ENCODE results near the gene ULBP2. TPM values are rescaled to one million over a fixed set of nuclear protein-coding genes. Genes with fewer than 3 reads are reported as not detected.
A peak's percentile ranks its signal among the peaks of the same experiment; 100 is the strongest.

The ULBP2 gene
- total and polyA plus RNA-seq, 2 of the 8 experiments (the other 6 are each of a cell fraction or from before 2014, with no cell fraction given), result 0.05 TPM; not detected in 1

DNA sequence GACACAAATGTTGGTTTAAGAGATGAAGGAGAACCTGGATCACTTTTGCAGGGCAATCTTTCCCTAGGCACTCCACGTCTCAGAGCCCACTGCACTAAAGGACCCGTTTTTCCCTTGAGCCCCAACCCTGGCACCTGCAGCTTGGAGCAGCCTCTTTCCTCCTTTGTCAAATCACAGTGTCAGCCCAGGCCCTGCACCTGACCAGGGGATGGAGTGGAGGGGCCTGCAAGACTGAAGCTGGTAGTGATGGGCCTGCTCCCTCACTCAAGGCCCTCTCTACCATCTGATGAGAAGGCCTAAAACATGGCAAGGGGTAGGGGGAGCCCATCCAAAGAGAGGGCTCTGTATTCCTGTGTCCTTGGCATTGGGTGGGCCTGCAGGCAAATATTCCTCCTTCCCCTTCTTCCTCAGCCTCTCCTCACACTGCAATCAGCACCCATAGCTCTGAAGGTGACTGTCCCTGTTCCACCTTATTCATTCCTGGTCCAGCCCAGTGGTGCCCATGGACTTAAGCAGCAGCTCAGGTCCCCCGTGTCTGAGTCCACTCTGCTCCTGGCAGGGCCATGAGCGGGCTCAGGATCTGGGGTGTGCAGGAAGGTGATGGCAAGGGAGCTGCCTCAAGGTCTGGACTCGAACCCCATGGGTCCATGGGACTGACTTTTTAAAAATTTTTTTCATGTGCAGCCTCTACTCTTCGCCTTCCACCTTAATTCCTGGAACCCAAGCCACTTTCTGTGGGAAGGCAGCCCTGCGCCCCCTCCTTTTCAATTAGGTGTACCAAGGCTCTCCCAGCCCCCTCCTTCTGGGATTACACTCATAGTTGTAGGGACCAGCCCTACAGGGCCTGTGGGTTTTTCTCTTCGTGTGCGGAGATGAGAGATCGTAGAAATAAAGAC, 25.6 kb upstream of the ULBP2 start:
- TF ChIP-seq MAFK (IDR thresholded peaks at IDR 0.05; ENCODE audit: low read depth, low read length) (no peak), ATF3 (IDR thresholded peaks at IDR 0.05; ENCODE audit: insufficient read depth, low read depth, low read length) (no peak), NANOG (IDR thresholded peaks at IDR 0.05; ENCODE audit: insufficient read depth, low read depth, low read length, poor library complexity, severe bottlenecking) (no peak)
- Histone ChIP-seq H4K20me1 (replicated peaks in 1 of 2; ENCODE audit: control insufficient read depth in 1 of 2, insufficient read depth in 2 of 2, low read length in 2 of 2) (peaks cover 0 to 2% of the 10 kb centered on the region in 2 experiments), H2BK15ac (ENCODE audit: low read length) (no peak overlapping the region), H2AFZ (ENCODE audit: low read length) (no peak overlapping the region), H4K8ac (ENCODE audit: extremely low read depth, insufficient read depth, low read length) (no peak overlapping the region; the same call in 1 of the 2 replicates), H4K5ac (ENCODE audit: insufficient read length, low read depth, low read length) (no peak overlapping the region), H3K9ac (replicated peaks in 1 of 4; ENCODE audit: extremely low read depth in 1 of 4, low read depth in 3 of 4, low read length in 3 of 4) (no peak overlapping the region), H3K79me1 (ENCODE audit: low read depth, low read length) (no peaks in the 10 kb centered on the region), H4K91ac (replicated peaks; ENCODE audit: insufficient read length, low read length) (no peak overlapping the region), H3K14ac (ENCODE audit: insufficient read length) (no peak overlapping the region), H3K4ac (replicated peaks; ENCODE audit: insufficient read length, low read depth, low read length) (no peak overlapping the region), H3K18ac (ENCODE audit: extremely low read depth, low read length) (no peak overlapping the region), H3K4me2 (ENCODE audit: insufficient read depth in 1 of 2, low read depth in 2 of 2, low read length in 2 of 2) (no peak overlapping the region), H3K56ac (replicated peaks; ENCODE audit: insufficient read length, low read depth, low read length) (no peak overlapping the region), H3K4me1 (replicated peaks in 1 of 4; ENCODE audit: control insufficient read depth in 3 of 4, insufficient read depth in 4 of 4, low read length in 3 of 4) (no peaks in the 10 kb centered on the region), H3K4me3 (ENCODE audit: extremely low read depth in 1 of 4, insufficient read depth in 2 of 4, low read depth in 3 of 4, low read length in 4 of 4) (no peak overlapping the region), H2BK12ac (ENCODE audit: low read depth, low read length) (no peak overlapping the region), H3K9me3 (ENCODE audit: insufficient read depth in 2 of 2, low read depth in 1 of 2, low read length in 1 of 2) (no peaks in the 10 kb centered on the region), H3K79me2 (ENCODE audit: control insufficient read depth in 1 of 2, insufficient read depth in 2 of 2, low read length in 2 of 2) (no peaks in the 10 kb centered on the region), H2BK20ac (ENCODE audit: low read length) (no peak overlapping the region), H3K23ac (ENCODE audit: insufficient read length) (no peak overlapping the region), H2BK5ac (ENCODE audit: low read depth, low read length) (no peak overlapping the region), H2BK120ac (replicated peaks; ENCODE audit: low read depth, low read length) (no peak overlapping the region), H3K27ac (ENCODE audit: low read depth, low read length) (no peak overlapping the region), H3K23me2 (ENCODE audit: low read depth, low read length) (no peaks in the 10 kb centered on the region), H3K36me3 (ENCODE audit: control insufficient read depth in 2 of 4, insufficient read depth in 4 of 4, low read length in 3 of 4) (no peaks in the 10 kb centered on the region), H2AK5ac (ENCODE audit: low read depth, low read length) (no peak overlapping the region), H3K27me3 (replicated peaks in 1 of 4; ENCODE audit: control insufficient read depth in 3 of 4, extremely low read depth in 1 of 4, insufficient read depth in 3 of 4, low read length in 3 of 4) (peaks cover 3 to 12% (median 9%) of the 10 kb centered on the region in 4 experiments)
- WGBS, 2 experiments (ENCODE audit: extremely low coverage in 1 of 2, insufficient coverage in 1 of 2, insufficient read length in 1 of 2, insufficient replicate concordance in 2 of 2, low coverage in 1 of 2, low lambda C conversion rate in 2 of 2, missing lambda C conversion rate in 1 of 2), result 88% methylated on average over 10 of the region's 10 CpGs; no CpG with 5 or more reads in 1 of the 2 experiments
- no peak for FAIRE-seq
- DNase-seq (ENCODE audit: low read depth in 1 of 2, low spot score in 2 of 2), result peak in 1 of 2 experiments; percentile 26
- ChIA-PET CTCF (ENCODE audit: partially characterized antibody) (interaction anchor here (0.7 to 4.1 kb wide), 20 partner anchors 9 to 195 kb away, joined by 3 to 20 read pairs (median 4); partner anchors contain the start of gene RAET1E), POLR2A (ENCODE audit: partially characterized antibody) (no interaction called here)

All from H1 (cell line).